NCI-H2081 (cell line): ENCODE results near the gene ZMIZ1.

Experiments
- DNase-seq, 2 experiments: peaks; one replicate each; lab custom pipeline; 2025; lab: John Stamatoyannopoulos, UW

The ZMIZ1 gene

GRCh38 chr10:79356104-79356503 lies 287.3 kb downstream of the ZMIZ1 start:
- DNase-seq, result no peak

- no peak for DNase-seq
Measured at GRCh38 chr10:79357180-79357579, 288.4 kb downstream of the ZMIZ1 start.

- no peak for DNase-seq
Measured at GRCh38 chr10:79358811-79359210, 290.0 kb downstream of the ZMIZ1 start.

- DNase-seq, result no peak
Measured at GRCh38 chr10:79359816-79360498, 291.2 kb downstream of the ZMIZ1 start.

- no peak for DNase-seq
Measured at GRCh38 chr10:79360499-79361342, 292.0 kb downstream of the ZMIZ1 start.

- DNase-seq, result no peak
Measured at GRCh38 chr10:79361726-79362397, 293.1 kb downstream of the ZMIZ1 start.
